GM12878 (cell line): ENCODE data around the gene RUNDC3A. TPM values are rescaled to one million over a fixed set of nuclear protein-coding genes. Genes with fewer than 3 reads are reported as not detected.

Experiments
- ATAC-seq: fragments of 200-7000 bp; cut with Tn5 transposase; 3 replicates; pipeline ENCODE4 v1.9.1; 2020; ENCODE audit warnings: mild to moderate bottlenecking, moderate library complexity
- BruUV-seq: library from RNA; stranded (reverse); fragments of 400-500 nt; replicated peaks from 2 replicates; lab custom pipeline; 2021; lab: Mats Ljungman, UMichigan
- CTCF ChIA-PET: fragments of 300-600 bp; sonication (Branson Sonifier 250); formaldehyde crosslinking; extraction: SDS; loops from one replicate; lab custom pipeline; 2021; ENCODE audit warnings: inconsistent platforms; lab: Yijun Ruan, JAX
- POLR2A ChIA-PET: fragments of 350-600 bp; formaldehyde crosslinking; extraction: SDS; loops from one replicate; lab custom pipeline; 2021; ENCODE audit warnings: inconsistent platforms; lab: Charles Lee
- RAD21 ChIA-PET: fragments of 300-600 bp; sonication (Branson Sonifier 250); formaldehyde crosslinking; loops from one replicate; lab custom pipeline; 2023; ENCODE audit warnings: antibody characterized with exemption; ENCODE audit not compliant: unreplicated experiment; lab: Charles Lee
- SMC1A ChIA-PET: fragments of 300-600 bp; sonication (Branson Sonifier 250); formaldehyde crosslinking; loops from one replicate; lab custom pipeline; 2023; ENCODE audit not compliant: unreplicated experiment, uncharacterized antibody; lab: Charles Lee
- DNase-seq: peaks from one replicate; pipeline ENCODE4 v3.0.0-alpha.2; 2011; ENCODE audit warnings: low read depth, low spot score
- FAIRE-seq: peaks from 3 replicates; lab custom pipeline; 2011; peaks lifted over from hg19 to GRCh38; lab: Jason Lieb, UNC
- H2AFZ ChIP-seq: 2 replicates; pipeline ENCODE4 v1.6.0; 2011; ENCODE audit warnings: low read depth, low read length, control low read depth; ENCODE audit not compliant: control insufficient read depth
- H3K27ac ChIP-seq: 2 replicates; pipeline ENCODE4 v1.5.1; 2011; ENCODE audit warnings: control low read depth; ENCODE audit not compliant: control insufficient read depth, insufficient read depth
- H3K27me3 ChIP-seq, 2 experiments: replicated peaks in 1 of 2; 2 replicates each; pipeline versions ENCODE4 v1.6.0 to v1.6.1; 2011; ENCODE audit warnings: low read length in 1 of 2; ENCODE audit not compliant: control insufficient read depth in 2 of 2, insufficient read depth in 2 of 2
- H3K36me3 ChIP-seq, 2 experiments: 2 replicates each; pipeline ENCODE4 v1.5.1; 2011; ENCODE audit warnings: low read length in 1 of 2; ENCODE audit not compliant: control insufficient read depth in 2 of 2, insufficient read depth in 2 of 2
- H3K4me1 ChIP-seq: 2 replicates; pipeline ENCODE4 v1.6.1; 2011; ENCODE audit warnings: mild to moderate bottlenecking, low read length, moderate library complexity, mixed read lengths; ENCODE audit not compliant: control insufficient read depth, insufficient read depth
- H3K4me2 ChIP-seq: 2 replicates; pipeline ENCODE4 v1.6.0; 2011; ENCODE audit warnings: control low read depth; ENCODE audit not compliant: control insufficient read depth, insufficient read depth
- H3K4me3 ChIP-seq: fragments of 200-600 bp; sonication (generic); 2 replicates; pipeline ENCODE4 v1.5.1; 2016
- H3K79me2 ChIP-seq: 2 replicates; pipeline ENCODE4 v1.6.0; 2011; ENCODE audit warnings: low read length; ENCODE audit not compliant: control insufficient read depth, insufficient read depth
- H3K9ac ChIP-seq: 2 replicates; pipeline ENCODE4 v1.8.0; 2011; ENCODE audit warnings: low read length, control low read depth, mixed read lengths; ENCODE audit not compliant: control insufficient read depth, insufficient read depth
- H3K9me3 ChIP-seq: replicated peaks from 3 replicates; pipeline ENCODE4 v1.5.1; 2011; ENCODE audit warnings: mild to moderate bottlenecking, low read length; ENCODE audit not compliant: control insufficient read depth, insufficient read depth
- H4K20me1 ChIP-seq: 2 replicates; pipeline ENCODE4 v1.6.0; 2011; ENCODE audit not compliant: control insufficient read depth, insufficient read depth
- BCL3 ChIP-seq: IDR thresholded peaks from 2 replicates; pipeline ENCODE4 v1.6.1; 2011; ENCODE audit warnings: borderline replicate concordance, low read depth, mild to moderate bottlenecking, moderate library complexity, low read length; ENCODE audit not compliant: insufficient read depth, poor library complexity, severe bottlenecking
- BMI1 ChIP-seq: fragments of 450-650 bp; IDR thresholded peaks from 2 replicates; pipeline ENCODE4 v1.6.1; 2016; ENCODE audit warnings: mild to moderate bottlenecking, moderate library complexity, borderline replicate concordance
- IKZF2 ChIP-seq, 2 experiments: fragments of 450-650 bp; IDR thresholded peaks; 2 replicates each; pipeline ENCODE4 v1.6.1; 2017; ENCODE audit warnings: mild to moderate bottlenecking in 2 of 2, moderate library complexity in 2 of 2
- SIN3A ChIP-seq: IDR thresholded peaks from 2 replicates; pipeline ENCODE4 v1.6.1; 2012; ENCODE audit warnings: low read depth, low read length, improper control_type of control experiment
- SPI1 ChIP-seq: IDR thresholded peaks from 2 replicates; pipeline ENCODE4 v1.6.1; 2011; ENCODE audit warnings: low read depth, mild to moderate bottlenecking, low read length, moderate library complexity, borderline replicate concordance; ENCODE audit not compliant: insufficient read depth
- STAT3 ChIP-seq: IDR thresholded peaks from 2 replicates; pipeline ENCODE4 v1.6.1; 2011; ENCODE audit warnings: low read depth, low read length, improper control_type of control experiment
- ZBTB40 ChIP-seq: fragments of 450-650 bp; IDR thresholded peaks from 2 replicates; pipeline ENCODE4 v1.6.1; 2016; ENCODE audit warnings: mild to moderate bottlenecking, moderate library complexity, borderline replicate concordance
- ZNF274 ChIP-seq: IDR thresholded peaks from one replicate; pipeline ENCODE4 v1.8.0; 2011; ENCODE audit not compliant: insufficient read length, insufficient read depth
- WGBS: methylation state at CpG from one replicate; pipeline ENCODE4 v1.1.6; 2016; ENCODE audit warnings: low lambda C conversion rate; ENCODE audit not compliant: insufficient replicate concordance, insufficient coverage; ENCODE audit errors: missing lambda C conversion rate; 5-methylcytosine and 5-hydroxymethylcytosine counted together
- in situ Hi-C: fragments of 300-500 bp; cut with MboI; formaldehyde crosslinking; loops from 9 replicates; pipeline ENCODE4 v1.14.3; 2018; ENCODE audit warnings: mixed read lengths
- intact Hi-C: fragments of 100-400 bp; cut with micrococcal nuclease; formaldehyde crosslinking; loops from one replicate; pipeline ENCODE4 v1.14.2; 2022; ENCODE audit not compliant: unreplicated experiment
- polyA plus RNA-seq, 11 experiments: library from polyadenylated mRNA; depleted of rRNA in 4 of 11; unstranded in 6 of 11; stranded (reverse) in 5 of 11; fragments of >200 nt; fragmentation: Nextera tagmentation in 4 of 11; fragmentation: Illumina TruSeq in 1 of 11; extraction: Ambion mirVana in 4 of 11; extraction: Trizol in 1 of 11; gene quantifications; 1 replicate in 1 of 11; 2 replicates in 10 of 11; pipeline versions ENCODE4 v1.2.1 to v1.2.3, GENCODE V29; 2011 to 2016; ENCODE audit warnings: inconsistent platforms in 2 of 11, missing spikeins in 2 of 11, low read depth in 1 of 11
- total RNA-seq, 4 experiments: library from RNA; depleted of rRNA in 3 of 4; stranded (reverse); fragments of >200 nt in 3 of 4; fragmentation: Illumina TruSeq in 1 of 4; extraction: Trizol in 1 of 4; gene quantifications; 2 replicates each; pipeline versions ENCODE4 v1.2.1 to v1.2.3, GENCODE V29; 2013 to 2021

The RUNDC3A gene
- total and polyA plus RNA-seq, 10 of the 15 experiments (the other 5 are each of a cell fraction or from before 2014, with no cell fraction given) = 0.07 to 0.17 TPM; not detected in 8

GRCh38 chr17:44311562-44312181, 3.3 kb downstream of the RUNDC3A start:
- ChIA-PET RAD21 (no interaction called here), POLR2A (no interaction called here), CTCF (no interaction called here), SMC1A (interaction anchor here (0.6 kb wide), 1 partner anchor 27 kb away, joined by 3 read pairs; no protein-coding TSS in a partner anchor)
- 25% methylated on average over 4 of the region's 5 CpGs for WGBS
- Histone ChIP-seq H3K27ac (no peak overlapping the region), H3K27me3 (peaks cover 11 to 21% of the 10 kb centered on the region in 2 experiments), H3K79me2 (no peaks in the 10 kb centered on the region), H4K20me1 (0 out of 2 replicates have a peak, but pooled peaks cover 2% of the 10 kb centered on the region), H3K4me1 (peaks cover 12% of the 10 kb centered on the region), H2AFZ (no peak overlapping the region), H3K4me3 (no peak overlapping the region), H3K36me3 (no peaks in the 10 kb centered on the region), H3K9ac (no peak overlapping the region), H3K9me3 (no peaks in the 10 kb centered on the region), H3K4me2 (no peak overlapping the region)
- TF ChIP-seq IKZF2 (IDR thresholded peaks at IDR 0.05) = no peak
- no peak for TF ChIP-seq BCL3
- no peak for TF ChIP-seq ZNF274
- no peak for TF ChIP-seq STAT3
- TF ChIP-seq ZBTB40 = no peak
- no peak for TF ChIP-seq BMI1
- TF ChIP-seq SIN3A = no peak
- no peak for TF ChIP-seq SPI1
- no TSS peak for BruUV-seq
- FAIRE-seq = no peak
- no peak for DNase-seq
- in situ Hi-C loops = no loop called here
- intact Hi-C loops = no loop called here
- ATAC-seq = no peak
